Inferior parietal cortex (tissue), 1 donor: ENCODE results near the gene FZD7.
A peak's percentile ranks its signal among the peaks of the same experiment; 100 is the strongest.

Experiments
- DNase-seq: peaks from one replicate; pipeline ENCODE4 v3.0.0-alpha.2; 2016; ENCODE audit errors: extremely low spot score

Gene FZD7

GRCh38 chr2:202033317-202034248, at the start of gene FZD7:
Gene FZD7 (plus strand): TSS chr2:202033855. CDS start chr2:202034648, 793 bp downstream.
- peak; percentile 70 for DNase-seq

- no peak for DNase-seq
Measured at GRCh38 chr2:201984333-201984732, 49.3 kb upstream of the FZD7 start.

- DNase-seq: peak; percentile 83
Measured at GRCh38 chr2:201984800-201985525, 48.7 kb upstream of the FZD7 start.

- no peak for DNase-seq
Measured at GRCh38 chr2:201985728-201986462, 47.8 kb upstream of the FZD7 start.

GRCh38 chr2:201986463-201986735, 47.3 kb upstream of the FZD7 start:
- DNase-seq: no peak

GRCh38 chr2:201987426-201987825, 46.2 kb upstream of the FZD7 start:
- DNase-seq: no peak

- no peak for DNase-seq
Measured at GRCh38 chr2:201990069-201990468, 43.6 kb upstream of the FZD7 start.

- DNase-seq: no peak
Measured at GRCh38 chr2:201992960-201993359, 40.7 kb upstream of the FZD7 start.

- no peak for DNase-seq
Measured at GRCh38 chr2:201994973-201995638, 38.5 kb upstream of the FZD7 start.

- DNase-seq: no peak
Measured at GRCh38 chr2:201996006-201996405, 37.6 kb upstream of the FZD7 start.

GRCh38 chr2:201996679-201997314, 36.9 kb upstream of the FZD7 start:
- DNase-seq: no peak

- no peak for DNase-seq
Measured at GRCh38 chr2:201999279-201999678, 34.4 kb upstream of the FZD7 start.

GRCh38 chr2:202001826-202002225, 31.8 kb upstream of the FZD7 start:
- DNase-seq: no peak

GRCh38 chr2:202002381-202002780, 31.3 kb upstream of the FZD7 start:
- no peak for DNase-seq

- no peak for DNase-seq
Measured at GRCh38 chr2:202005272-202005887, 28.3 kb upstream of the FZD7 start.

GRCh38 chr2:202006301-202006700, 27.4 kb upstream of the FZD7 start:
- no peak for DNase-seq

GRCh38 chr2:202007015-202007982, 26.4 kb upstream of the FZD7 start:
- no peak for DNase-seq

GRCh38 chr2:202007983-202008354, 25.7 kb upstream of the FZD7 start:
- DNase-seq: no peak

- no peak for DNase-seq
Measured at GRCh38 chr2:202009019-202009481, 24.6 kb upstream of the FZD7 start.

GRCh38 chr2:202009581-202009980, 24.1 kb upstream of the FZD7 start:
- DNase-seq: no peak
